Keratinocyte (primary cell): ENCODE results near the gene BTBD3.

Experiments
- EZH2 ChIP-seq: IDR thresholded peaks from one replicate; pipeline ENCODE4 v1.6.1; 2012; ENCODE audit warnings: inconsistent platforms, mild to moderate bottlenecking, low read length, moderate library complexity
- TF ChIP-seq, protein P1 (sequence below), 3 experiments: IDR thresholded peaks in 1 of 3; conservative IDR thresholded peaks in 1 of 3; optimal IDR thresholded peaks in 1 of 3; 2 replicates in 2 of 3; 3 replicates in 1 of 3; pipeline versions ENCODE3 to v1.5.1; 2011; ENCODE audit warnings: low read length in 3 of 3, mild to moderate bottlenecking in 3 of 3, moderate library complexity in 2 of 3, control low read depth in 1 of 3, inconsistent platforms in 1 of 3; ENCODE audit not compliant: insufficient read depth in 2 of 3; ENCODE audit errors: extremely low read depth in 1 of 3

GRCh38 chr20:11972478-11972877, 54.8 kb downstream of the BTBD3 start:
- TF ChIP-seq, protein P1, sequence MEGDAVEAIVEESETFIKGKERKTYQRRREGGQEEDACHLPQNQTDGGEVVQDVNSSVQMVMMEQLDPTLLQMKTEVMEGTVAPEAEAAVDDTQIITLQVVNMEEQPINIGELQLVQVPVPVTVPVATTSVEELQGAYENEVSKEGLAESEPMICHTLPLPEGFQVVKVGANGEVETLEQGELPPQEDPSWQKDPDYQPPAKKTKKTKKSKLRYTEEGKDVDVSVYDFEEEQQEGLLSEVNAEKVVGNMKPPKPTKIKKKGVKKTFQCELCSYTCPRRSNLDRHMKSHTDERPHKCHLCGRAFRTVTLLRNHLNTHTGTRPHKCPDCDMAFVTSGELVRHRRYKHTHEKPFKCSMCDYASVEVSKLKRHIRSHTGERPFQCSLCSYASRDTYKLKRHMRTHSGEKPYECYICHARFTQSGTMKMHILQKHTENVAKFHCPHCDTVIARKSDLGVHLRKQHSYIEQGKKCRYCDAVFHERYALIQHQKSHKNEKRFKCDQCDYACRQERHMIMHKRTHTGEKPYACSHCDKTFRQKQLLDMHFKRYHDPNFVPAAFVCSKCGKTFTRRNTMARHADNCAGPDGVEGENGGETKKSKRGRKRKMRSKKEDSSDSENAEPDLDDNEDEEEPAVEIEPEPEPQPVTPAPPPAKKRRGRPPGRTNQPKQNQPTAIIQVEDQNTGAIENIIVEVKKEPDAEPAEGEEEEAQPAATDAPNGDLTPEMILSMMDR (optimal IDR thresholded peaks at IDR 0.05 in 1 of 3, IDR thresholded peaks at IDR 0.05 in 1 of 3, conservative IDR thresholded peaks at IDR 0.05 in 1 of 3; ENCODE audit: extremely low read depth in 1 of 3, insufficient read depth in 2 of 3, low read length in 3 of 3): no peak
- no peak for TF ChIP-seq EZH2
